ENCODE measurements around the gene RNF34. TPM values are rescaled to one million over a fixed set of nuclear protein-coding genes. Genes with fewer than 3 reads are reported as not detected.

Gene RNF34
- total and polyA plus RNA-seq, 2 of the 13 experiments (the other 11 are each of a cell fraction or from before 2014, with no cell fraction given), result 36.8 to 53.2 TPM

- no peak for TF ChIP-seq CENPX (CRISPR knock-in tag; IDR thresholded peaks at IDR 0.05)
- no peak for TF ChIP-seq ZNF570 (CRISPR knock-in tag; IDR thresholded peaks at IDR 0.05; ENCODE audit: borderline replicate concordance)
- TF ChIP-seq CSRNP2 (CRISPR knock-in tag; conservative IDR thresholded peaks at IDR 0.05; ENCODE audit: low read depth), result no peak
- no peak for TF ChIP-seq ZNF552 (CRISPR knock-in tag; IDR thresholded peaks at IDR 0.05; ENCODE audit: borderline replicate concordance)
- peak; percentile 77 for TF ChIP-seq ZSCAN21 (CRISPR knock-in tag; IDR thresholded peaks at IDR 0.05; ENCODE audit: borderline replicate concordance)
- no peak for TF ChIP-seq ARID2 (CRISPR knock-in tag; IDR thresholded peaks at IDR 0.05; ENCODE audit: borderline replicate concordance)
- TF ChIP-seq ZNF691 (CRISPR knock-in tag; IDR thresholded peaks at IDR 0.05; ENCODE audit: borderline replicate concordance, low read depth), result peak; percentile 91
- TF ChIP-seq IKZF4 (CRISPR knock-in tag; IDR thresholded peaks at IDR 0.05; ENCODE audit: borderline replicate concordance, low read depth, not compliant biosample characterization), result no peak
- TF ChIP-seq ZNF17 (CRISPR knock-in tag; IDR thresholded peaks at IDR 0.05), result no peak
- TF ChIP-seq ZNF333 (CRISPR knock-in tag; IDR thresholded peaks at IDR 0.05; ENCODE audit: borderline replicate concordance), result peak; percentile 75; the same call in 1 of the 2 replicates
- 0 out of 2 replicates have a peak, but pooled peaks have one; percentile 72 for TF ChIP-seq ZNF230 (CRISPR knock-in tag; IDR thresholded peaks at IDR 0.05)
- TF ChIP-seq ZC3H4 (CRISPR knock-in tag; IDR thresholded peaks at IDR 0.05; ENCODE audit: borderline replicate concordance), result no peak
- TF ChIP-seq MAF1 (CRISPR knock-in tag; IDR thresholded peaks at IDR 0.05; ENCODE audit: borderline replicate concordance), result 0 out of 2 replicates have a peak, but pooled peaks have one; percentile 44
- no peak; the same call in 1 of the 2 replicates for TF ChIP-seq ZFP90 (CRISPR knock-in tag; IDR thresholded peaks at IDR 0.05; ENCODE audit: borderline replicate concordance)
- TF ChIP-seq CENPT (CRISPR knock-in tag; IDR thresholded peaks at IDR 0.05; ENCODE audit: low read depth), result 0 out of 2 replicates have a peak, but pooled peaks have one; percentile 49
- TF ChIP-seq ZNF296 (CRISPR knock-in tag; conservative IDR thresholded peaks at IDR 0.05), result 0 out of 2 replicates have a peak, but pooled peaks have one; percentile 34
- TF ChIP-seq TCF7 (IDR thresholded peaks at IDR 0.05; ENCODE audit: low read depth), result no peak
- peak; percentile 92 for TF ChIP-seq IRF2 (CRISPR knock-in tag; IDR thresholded peaks at IDR 0.05)
- TF ChIP-seq POLR2A (IDR thresholded peaks at IDR 0.05; ENCODE audit: insufficient read depth in 1 of 2, low read depth in 2 of 2, low read length in 2 of 2), result peak; percentile 87 to 94
- TF ChIP-seq HOXA7 (CRISPR knock-in tag; IDR thresholded peaks at IDR 0.05), result no peak
- TF ChIP-seq ZKSCAN8 (CRISPR knock-in tag; IDR thresholded peaks at IDR 0.05; ENCODE audit: borderline replicate concordance), result 0 out of 2 replicates have a peak, but pooled peaks have one; percentile 52
- no peak; the same call in 1 of the 2 replicates for TF ChIP-seq ZSCAN20 (CRISPR knock-in tag; IDR thresholded peaks at IDR 0.05; ENCODE audit: borderline replicate concordance)
- TF ChIP-seq ZNF484 (CRISPR knock-in tag; IDR thresholded peaks at IDR 0.05; ENCODE audit: borderline replicate concordance, low read depth), result no peak
- TF ChIP-seq GFI1 (CRISPR knock-in tag; IDR thresholded peaks at IDR 0.05; ENCODE audit: borderline replicate concordance), result peak; percentile 69
- peak; percentile 85 to 87 for TF ChIP-seq HMGXB4 (CRISPR knock-in tag; IDR thresholded peaks at IDR 0.05; ENCODE audit: borderline replicate concordance in 1 of 2, low read depth in 1 of 2)
Observed at GRCh38 chr12:121351820-121352681, 47.9 kb upstream of the RNF34 start, which contains the start of gene ANAPC5 (continued).
